ENCODE data around the gene FRS2.

The FRS2 gene

DNA sequence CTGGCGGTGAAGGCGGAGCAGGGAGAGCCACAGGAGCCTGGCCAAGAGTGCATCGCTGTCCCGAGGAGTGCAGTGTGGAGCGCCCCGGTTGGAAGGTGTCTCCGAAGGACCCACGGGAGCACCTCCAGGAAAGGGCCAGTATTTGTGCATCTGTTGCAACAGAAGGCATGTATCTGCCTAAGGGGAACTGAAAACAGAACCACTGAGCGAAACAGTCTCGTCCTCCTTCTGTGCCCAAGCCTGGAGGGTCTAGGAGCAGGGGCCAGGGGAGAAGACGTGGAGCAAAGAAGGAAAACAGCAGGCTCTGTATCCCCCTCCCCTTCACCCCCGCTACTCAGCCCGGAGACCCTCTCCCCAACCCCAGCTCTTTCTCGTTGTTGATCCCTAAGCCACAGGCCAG, 145.8 kb downstream of the FRS2 start:
- no peaks in the 10 kb centered on the region for H3K4me1 Mint-ChIP-seq
- no peaks in the 10 kb centered on the region for H3K36me3 Mint-ChIP-seq (ENCODE audit: low read depth)
- no peak overlapping the region for H3K4me3 Mint-ChIP-seq
- H3K9me3 Mint-ChIP-seq: no peaks in the 10 kb centered on the region
- H3K27me3 Mint-ChIP-seq: peaks cover 5% of the 10 kb centered on the region
- DNase-seq: no peak
- ATAC-seq: no peak
- no peak overlapping the region for H3K27ac Mint-ChIP-seq

DNA sequence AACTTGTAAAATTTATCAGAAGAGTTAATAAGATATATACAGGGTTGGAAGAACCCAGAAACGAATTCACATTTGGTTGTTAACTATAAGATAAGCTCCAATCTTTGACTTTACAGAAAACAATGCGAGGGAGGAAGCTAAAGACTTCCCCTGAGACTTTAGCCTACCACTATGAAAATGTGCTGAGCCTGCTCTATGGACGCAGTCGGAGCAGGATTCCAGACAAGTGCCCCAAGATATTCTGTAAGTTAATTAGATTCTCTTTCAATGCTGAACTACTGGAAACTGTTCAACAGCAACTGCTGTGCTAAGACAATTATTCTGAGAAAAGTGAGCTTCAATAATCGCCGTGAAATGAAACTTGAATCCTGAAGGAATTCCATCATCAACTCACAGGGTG, 148.9 kb downstream of the FRS2 start:
- DNase-seq: no peak
- ATAC-seq: no peak
- no peaks in the 10 kb centered on the region for H3K4me1 Mint-ChIP-seq
- H3K4me3 Mint-ChIP-seq: no peak overlapping the region
- no peak overlapping the region for H3K27ac Mint-ChIP-seq
- no peaks in the 10 kb centered on the region for H3K9me3 Mint-ChIP-seq
- H3K27me3 Mint-ChIP-seq: peaks cover 5% of the 10 kb centered on the region
- H3K36me3 Mint-ChIP-seq (ENCODE audit: low read depth): no peaks in the 10 kb centered on the region

DNA sequence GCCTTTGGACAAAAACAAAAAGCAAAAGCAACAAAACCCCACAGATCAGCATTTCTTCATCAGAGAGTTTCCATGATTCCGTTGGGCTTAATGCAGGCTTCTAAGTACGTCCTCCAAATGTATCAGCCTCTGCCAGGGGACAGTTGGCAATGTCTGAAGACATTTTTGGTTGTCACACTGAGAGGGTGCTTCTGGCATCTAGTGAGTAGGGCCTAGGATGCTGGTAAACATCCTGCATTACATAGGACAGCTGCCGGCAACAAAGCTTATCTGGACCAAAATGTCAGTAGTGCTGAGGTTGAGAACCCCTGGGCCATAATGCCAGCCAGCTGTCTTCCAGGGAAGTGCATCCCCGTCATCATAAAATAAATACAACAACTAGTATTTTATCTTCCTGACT, 149.9 kb downstream of the FRS2 start:
- ATAC-seq: no peak
- H3K27me3 Mint-ChIP-seq: peaks cover 5% of the 10 kb centered on the region
- no peak for DNase-seq
- no peaks in the 10 kb centered on the region for H3K4me1 Mint-ChIP-seq
- no peaks in the 10 kb centered on the region for H3K9me3 Mint-ChIP-seq
- no peak overlapping the region for H3K27ac Mint-ChIP-seq
- H3K36me3 Mint-ChIP-seq (ENCODE audit: low read depth): no peaks in the 10 kb centered on the region
- no peak overlapping the region for H3K4me3 Mint-ChIP-seq

DNA sequence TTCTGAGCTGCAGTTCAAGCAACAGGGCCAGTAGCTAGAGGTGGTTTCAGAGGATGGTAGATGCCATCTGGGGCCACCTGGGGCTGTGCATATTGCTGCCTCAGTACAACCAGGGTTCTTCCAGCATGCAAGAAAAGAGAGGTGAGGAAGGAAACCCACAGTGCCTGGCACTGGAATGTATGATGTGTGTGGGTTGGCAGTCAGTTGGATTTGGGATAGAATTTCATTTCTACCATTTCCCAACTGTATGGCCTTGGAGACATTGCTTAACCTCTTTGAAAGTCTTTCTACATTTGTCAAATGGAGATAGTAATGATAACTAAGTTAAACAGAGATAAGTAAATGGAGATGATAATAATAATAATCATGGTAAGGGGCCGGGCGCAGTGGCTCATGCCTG, 150.7 kb downstream of the FRS2 start:
- H3K4me1 Mint-ChIP-seq: no peaks in the 10 kb centered on the region
- H3K27me3 Mint-ChIP-seq: peaks cover 2% of the 10 kb centered on the region
- H3K4me3 Mint-ChIP-seq: no peak overlapping the region
- DNase-seq (no peak), ATAC-seq (no peak)
- H3K9me3 Mint-ChIP-seq: no peaks in the 10 kb centered on the region
- no peaks in the 10 kb centered on the region for H3K36me3 Mint-ChIP-seq (ENCODE audit: low read depth)
- no peak overlapping the region for H3K27ac Mint-ChIP-seq

DNA sequence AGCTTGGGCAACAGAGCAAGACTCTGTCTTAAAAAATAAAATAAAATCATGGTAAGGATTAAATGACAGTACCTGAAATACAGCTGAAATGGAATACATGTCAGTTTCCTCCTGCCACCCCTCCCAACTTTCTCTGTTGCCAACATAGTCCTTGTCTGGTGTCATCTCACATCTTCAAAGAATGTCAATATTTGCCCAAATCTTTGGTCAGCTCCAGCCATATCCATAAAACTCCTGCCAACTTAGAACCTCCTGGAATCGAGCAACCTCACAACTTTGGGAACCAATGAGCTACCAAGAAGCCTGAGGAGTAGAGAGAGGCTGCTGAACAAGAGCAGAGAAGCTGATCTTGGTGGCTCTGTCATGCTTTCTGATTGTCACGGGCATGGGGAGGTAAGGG, 151.4 kb downstream of the FRS2 start:
- H3K27me3 Mint-ChIP-seq: peaks cover 2% of the 10 kb centered on the region
- no peak overlapping the region for H3K4me3 Mint-ChIP-seq
- H3K36me3 Mint-ChIP-seq (ENCODE audit: low read depth): no peaks in the 10 kb centered on the region
- H3K4me1 Mint-ChIP-seq: no peaks in the 10 kb centered on the region
- no peak for ATAC-seq
- DNase-seq: no peak
- H3K9me3 Mint-ChIP-seq: no peaks in the 10 kb centered on the region
- H3K27ac Mint-ChIP-seq: no peak overlapping the region

DNA sequence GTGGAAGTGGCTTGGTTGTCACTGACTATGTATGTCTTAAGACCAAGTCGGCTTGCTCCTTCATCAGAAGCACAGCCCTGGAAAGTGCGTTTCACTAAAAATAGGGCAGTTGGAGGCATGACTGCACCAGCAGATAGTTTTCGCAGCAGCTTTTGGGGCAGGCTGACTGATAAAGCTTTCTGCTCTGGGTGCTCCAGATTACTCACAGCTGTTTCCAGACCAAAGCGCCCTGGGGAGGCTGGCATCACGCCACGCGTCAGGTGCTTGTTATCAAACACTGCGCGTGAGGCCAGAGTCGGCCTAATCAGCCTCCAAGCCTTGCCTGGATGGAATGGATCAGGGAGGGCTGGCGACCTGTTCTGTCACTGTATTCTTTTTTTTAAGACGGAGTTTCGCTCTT, 153.8 kb downstream of the FRS2 start:
- no peak for ATAC-seq
- Mint-ChIP-seq H3K27ac (no peak overlapping the region), H3K27me3 (peaks cover 2% of the 10 kb centered on the region), H3K4me1 (no peaks in the 10 kb centered on the region), H3K4me3 (no peak overlapping the region), H3K36me3 (ENCODE audit: low read depth) (no peaks in the 10 kb centered on the region), H3K9me3 (no peaks in the 10 kb centered on the region)
- DNase-seq: no peak

DNA sequence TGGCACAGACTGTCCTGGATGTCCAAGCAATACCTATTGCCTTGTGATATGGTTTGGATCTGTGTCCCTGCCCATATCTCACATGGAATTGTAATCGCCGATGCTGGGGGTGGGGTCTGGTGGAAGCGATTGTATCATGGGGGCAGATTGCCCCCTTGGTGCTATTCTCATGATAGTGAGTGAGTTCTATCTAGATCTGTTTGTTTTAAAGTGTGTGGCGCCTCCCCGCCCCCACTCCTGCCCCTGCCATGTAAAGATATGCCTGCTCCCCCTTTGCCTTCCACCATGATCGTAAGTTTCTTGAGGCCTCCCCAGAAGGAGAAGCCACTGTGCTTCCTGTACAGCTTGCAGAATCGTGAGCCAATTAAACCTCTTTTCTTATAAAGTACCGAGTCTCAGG, 157.3 kb downstream of the FRS2 start:
- H3K36me3 Mint-ChIP-seq (ENCODE audit: low read depth): no peaks in the 10 kb centered on the region
- H3K9me3 Mint-ChIP-seq: no peaks in the 10 kb centered on the region
- H3K4me1 Mint-ChIP-seq: no peaks in the 10 kb centered on the region
- no peak overlapping the region for H3K27ac Mint-ChIP-seq
- DNase-seq (no peak), ATAC-seq (no peak)
- H3K4me3 Mint-ChIP-seq: no peak overlapping the region
- H3K27me3 Mint-ChIP-seq: no peaks in the 10 kb centered on the region

All from activated naive CD8-positive, alpha-beta T cell treated with anti-CD3 and anti-CD28 coated beads, Interleukin-2, amount 50 U/mL, for 24 hours (primary cell).